Measurements from ENCODE around the gene BEAN1. TPM values are rescaled to one million over a fixed set of nuclear protein-coding genes. Genes with fewer than 3 reads are reported as not detected.

Gene BEAN1
- total RNA-seq, 1 experiment from 2014 or later, result not detected

- Mint-ChIP-seq H3K9me3 (peaks cover 8% of the 10 kb centered on the region), H3K4me3 (no peak overlapping the region), H3K4me1 (no peaks in the 10 kb centered on the region), H3K27ac (no peak overlapping the region), H3K27me3 (ENCODE audit: low read depth) (peaks cover 65% of the 10 kb centered on the region), H3K36me3 (no peaks in the 10 kb centered on the region)
- POLR2A ChIA-PET, result no interaction called here
- CTCF ChIA-PET, result no interaction called here
- ATAC-seq (no peak), DNase-seq (ENCODE audit: low spot score) (no peak)
- TF ChIP-seq FOXK1 (CRISPR knock-in tag; IDR thresholded peaks at IDR 0.05), result no peak
- TF ChIP-seq TP53 (CRISPR knock-in tag; IDR thresholded peaks at IDR 0.05), result no peak
- TF ChIP-seq TEAD1 (CRISPR knock-in tag; IDR thresholded peaks at IDR 0.05), result no peak
- TF ChIP-seq, protein P1, sequence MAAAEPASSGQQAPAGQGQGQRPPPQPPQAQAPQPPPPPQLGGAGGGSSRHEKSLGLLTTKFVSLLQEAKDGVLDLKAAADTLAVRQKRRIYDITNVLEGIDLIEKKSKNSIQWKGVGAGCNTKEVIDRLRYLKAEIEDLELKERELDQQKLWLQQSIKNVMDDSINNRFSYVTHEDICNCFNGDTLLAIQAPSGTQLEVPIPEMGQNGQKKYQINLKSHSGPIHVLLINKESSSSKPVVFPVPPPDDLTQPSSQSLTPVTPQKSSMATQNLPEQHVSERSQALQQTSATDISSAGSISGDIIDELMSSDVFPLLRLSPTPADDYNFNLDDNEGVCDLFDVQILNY (CRISPR knock-in tag; IDR thresholded peaks at IDR 0.05), result no peak
Measured at GRCh38 chr16:66422366-66422765, 4.7 kb upstream of the BEAN1 start.

DNA sequence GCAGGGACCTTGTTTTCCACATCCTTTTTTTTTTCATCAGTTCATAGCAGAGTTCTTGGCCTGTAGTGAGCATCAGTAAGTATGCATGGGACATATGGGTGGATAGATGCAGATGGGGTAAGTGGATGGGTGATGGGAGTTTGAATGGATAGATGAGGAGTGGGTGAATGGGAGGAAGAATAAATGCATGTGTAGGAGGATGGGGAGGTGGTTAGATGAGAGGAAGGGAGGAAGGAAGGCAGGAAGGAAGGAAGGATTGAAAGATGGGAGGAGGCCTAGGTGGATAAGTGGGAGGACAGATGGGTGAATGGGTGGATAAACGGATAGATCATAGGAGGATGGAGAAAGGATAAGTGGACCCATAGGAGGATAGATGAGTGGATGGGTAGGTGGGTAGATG is 3.9 kb upstream of the BEAN1 start:
- H3K27me3 Mint-ChIP-seq (ENCODE audit: low read depth), result peaks cover 72% of the 10 kb centered on the region
- POLR2A ChIA-PET, result no interaction called here
- no peak for ATAC-seq
- no peak overlapping the region for H3K4me3 Mint-ChIP-seq
- no peaks in the 10 kb centered on the region for H3K36me3 Mint-ChIP-seq
- peaks cover under 1% of the 10 kb centered on the region for H3K4me1 Mint-ChIP-seq
- TF ChIP-seq, protein P2, sequence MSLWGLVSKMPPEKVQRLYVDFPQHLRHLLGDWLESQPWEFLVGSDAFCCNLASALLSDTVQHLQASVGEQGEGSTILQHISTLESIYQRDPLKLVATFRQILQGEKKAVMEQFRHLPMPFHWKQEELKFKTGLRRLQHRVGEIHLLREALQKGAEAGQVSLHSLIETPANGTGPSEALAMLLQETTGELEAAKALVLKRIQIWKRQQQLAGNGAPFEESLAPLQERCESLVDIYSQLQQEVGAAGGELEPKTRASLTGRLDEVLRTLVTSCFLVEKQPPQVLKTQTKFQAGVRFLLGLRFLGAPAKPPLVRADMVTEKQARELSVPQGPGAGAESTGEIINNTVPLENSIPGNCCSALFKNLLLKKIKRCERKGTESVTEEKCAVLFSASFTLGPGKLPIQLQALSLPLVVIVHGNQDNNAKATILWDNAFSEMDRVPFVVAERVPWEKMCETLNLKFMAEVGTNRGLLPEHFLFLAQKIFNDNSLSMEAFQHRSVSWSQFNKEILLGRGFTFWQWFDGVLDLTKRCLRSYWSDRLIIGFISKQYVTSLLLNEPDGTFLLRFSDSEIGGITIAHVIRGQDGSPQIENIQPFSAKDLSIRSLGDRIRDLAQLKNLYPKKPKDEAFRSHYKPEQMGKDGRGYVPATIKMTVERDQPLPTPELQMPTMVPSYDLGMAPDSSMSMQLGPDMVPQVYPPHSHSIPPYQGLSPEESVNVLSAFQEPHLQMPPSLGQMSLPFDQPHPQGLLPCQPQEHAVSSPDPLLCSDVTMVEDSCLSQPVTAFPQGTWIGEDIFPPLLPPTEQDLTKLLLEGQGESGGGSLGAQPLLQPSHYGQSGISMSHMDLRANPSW (CRISPR knock-in tag; conservative IDR thresholded peaks at IDR 0.05; ENCODE audit: low read depth), result no peak
- TF ChIP-seq, protein P1 (CRISPR knock-in tag; IDR thresholded peaks at IDR 0.05), result no peak
- no peak for TF ChIP-seq ATF6 (CRISPR knock-in tag; IDR thresholded peaks at IDR 0.05)
- no peak for TF ChIP-seq HMGA2 (CRISPR knock-in tag; IDR thresholded peaks at IDR 0.05)
- TF ChIP-seq FOXK1 (CRISPR knock-in tag; IDR thresholded peaks at IDR 0.05), result no peak
- TF ChIP-seq ZNF263 (CRISPR knock-in tag; IDR thresholded peaks at IDR 0.05; ENCODE audit: low read depth), result no peak
- no peak for TF ChIP-seq TEAD4 (CRISPR knock-in tag; IDR thresholded peaks at IDR 0.05)
- H3K9me3 Mint-ChIP-seq, result peaks cover 5% of the 10 kb centered on the region; the same call in 1 of the 2 replicates
- no peak overlapping the region for H3K27ac Mint-ChIP-seq
- CTCF ChIA-PET, result interaction anchor here (1.1 kb wide), 1 partner anchor 16 kb away, joined by 3 read pairs; no protein-coding TSS in a partner anchor
- no peak for DNase-seq (ENCODE audit: low spot score)

- ATAC-seq, result no peak
- peaks cover 16% of the 10 kb centered on the region for H3K4me1 Mint-ChIP-seq
- CTCF ChIA-PET, result interaction anchor here (0.6 to 1.3 kb wide), 3 partner anchors 9 to 139 kb away, joined by 3 to 4 read pairs (median 4); no protein-coding TSS in a partner anchor
Measured at GRCh38 chr16:66425651-66426050, 1.4 kb upstream of the BEAN1 start.

More at GRCh38 chr16:66425651-66426050, 1.4 kb upstream of the BEAN1 start:
- Mint-ChIP-seq H3K36me3 (no peaks in the 10 kb centered on the region), H3K27me3 (ENCODE audit: low read depth) (peaks cover 91% of the 10 kb centered on the region), H3K27ac (no peak overlapping the region), H3K9me3 (peaks cover 5% of the 10 kb centered on the region; the same call in 1 of the 2 replicates), H3K4me3 (peak overlapping the region; percentile 57; the same call in 1 of the 2 replicates)
- no peak for DNase-seq (ENCODE audit: low spot score)
- POLR2A ChIA-PET, result no interaction called here
- no peak for TF ChIP-seq IRF2 (CRISPR knock-in tag; IDR thresholded peaks at IDR 0.05; ENCODE audit: borderline replicate concordance, low read depth)
- no peak for TF ChIP-seq JUN (CRISPR knock-in tag; IDR thresholded peaks at IDR 0.05)
- TF ChIP-seq, protein P3, sequence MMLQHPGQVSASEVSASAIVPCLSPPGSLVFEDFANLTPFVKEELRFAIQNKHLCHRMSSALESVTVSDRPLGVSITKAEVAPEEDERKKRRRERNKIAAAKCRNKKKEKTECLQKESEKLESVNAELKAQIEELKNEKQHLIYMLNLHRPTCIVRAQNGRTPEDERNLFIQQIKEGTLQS (CRISPR knock-in tag; conservative IDR thresholded peaks at IDR 0.05), result no peak
- TF ChIP-seq, protein P4, sequence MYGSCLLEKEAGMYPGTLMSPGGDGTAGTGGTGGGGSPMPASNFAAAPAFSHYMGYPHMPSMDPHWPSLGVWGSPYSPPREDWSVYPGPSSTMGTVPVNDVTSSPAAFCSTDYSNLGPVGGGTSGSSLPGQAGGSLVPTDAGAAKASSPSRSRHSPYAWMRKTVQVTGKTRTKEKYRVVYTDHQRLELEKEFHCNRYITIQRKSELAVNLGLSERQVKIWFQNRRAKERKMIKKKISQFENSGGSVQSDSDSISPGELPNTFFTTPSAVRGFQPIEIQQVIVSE (CRISPR knock-in tag; IDR thresholded peaks at IDR 0.05; ENCODE audit: borderline replicate concordance), result no peak
- TF ChIP-seq, protein P5, sequence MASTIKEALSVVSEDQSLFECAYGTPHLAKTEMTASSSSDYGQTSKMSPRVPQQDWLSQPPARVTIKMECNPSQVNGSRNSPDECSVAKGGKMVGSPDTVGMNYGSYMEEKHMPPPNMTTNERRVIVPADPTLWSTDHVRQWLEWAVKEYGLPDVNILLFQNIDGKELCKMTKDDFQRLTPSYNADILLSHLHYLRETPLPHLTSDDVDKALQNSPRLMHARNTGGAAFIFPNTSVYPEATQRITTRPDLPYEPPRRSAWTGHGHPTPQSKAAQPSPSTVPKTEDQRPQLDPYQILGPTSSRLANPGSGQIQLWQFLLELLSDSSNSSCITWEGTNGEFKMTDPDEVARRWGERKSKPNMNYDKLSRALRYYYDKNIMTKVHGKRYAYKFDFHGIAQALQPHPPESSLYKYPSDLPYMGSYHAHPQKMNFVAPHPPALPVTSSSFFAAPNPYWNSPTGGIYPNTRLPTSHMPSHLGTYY (CRISPR knock-in tag; IDR thresholded peaks at IDR 0.05), result no peak

Measured in WTC11 (cell line).